ENCODE measurements around the gene SENP1. TPM values are rescaled to one million over a fixed set of nuclear protein-coding genes. Genes with fewer than 3 reads are reported as not detected.

SENP1 gene
- total RNA-seq, 1 experiment from 2014 or later: 41.6 TPM

DNA sequence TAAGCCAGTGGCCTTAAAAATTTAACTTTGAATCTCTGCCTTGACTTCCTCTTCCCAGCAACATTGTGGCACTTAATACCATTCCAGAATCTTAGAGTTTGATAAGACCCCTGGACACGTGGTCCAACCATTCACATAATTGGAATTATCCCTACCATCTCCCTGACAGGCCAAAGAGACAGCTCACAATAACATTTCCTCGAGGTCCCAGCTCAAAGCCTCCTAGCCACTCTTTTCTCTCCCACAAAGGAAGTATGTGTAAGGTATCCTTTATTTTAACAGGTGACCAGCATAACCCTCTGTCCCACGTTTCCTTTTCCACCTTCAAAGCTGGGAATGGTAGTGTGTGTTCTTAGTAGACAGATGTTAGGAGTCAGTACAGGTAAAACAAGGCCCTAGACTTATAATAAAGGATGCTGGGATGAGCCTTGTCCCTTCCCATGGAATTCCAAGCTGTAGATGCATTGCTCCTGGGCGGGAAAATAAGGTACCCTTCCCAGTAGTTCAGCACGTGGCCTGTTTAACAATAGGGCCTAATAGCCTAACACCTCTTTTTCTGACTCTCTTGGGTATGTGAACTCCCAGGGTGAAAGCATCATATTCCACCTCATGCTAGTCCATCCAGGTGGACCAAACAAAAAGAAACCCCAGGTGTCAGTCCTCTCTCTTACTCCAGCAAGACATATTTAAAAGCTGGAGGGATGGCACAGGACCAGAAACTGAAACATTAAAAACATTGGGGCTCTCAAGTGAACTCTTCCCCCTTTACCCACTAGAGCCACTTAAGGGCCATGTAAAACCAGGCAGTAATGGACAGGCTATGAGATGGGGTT, 64.1 kb downstream of the SENP1 start:
- BruUV-seq (replicated peaks): no TSS peak
- H3K9me3 ChIP-seq (ENCODE audit: low read depth, low read length, poor library complexity, severe bottlenecking): no peaks in the 10 kb centered on the region
- intact Hi-C loops (cut with micrococcal nuclease; ENCODE audit: unreplicated experiment): no loop called here
- peaks cover 31% of the 10 kb centered on the region for H3K36me3 ChIP-seq (ENCODE audit: insufficient read depth, low read length, poor library complexity, severe bottlenecking)
- H3K27ac ChIP-seq (ENCODE audit: low read depth, low read length, poor library complexity, severe bottlenecking): no peak overlapping the region
- H3K4me3 ChIP-seq (ENCODE audit: low read depth, low read length, poor library complexity, severe bottlenecking): no peak overlapping the region
- POLR2A ChIA-PET (ENCODE audit: low non-redundant PET): interaction anchor here (0.5 kb wide), 1 partner anchor 1158 kb away, joined by 4 read pairs; no protein-coding TSS in a partner anchor
- no peaks in the 10 kb centered on the region for H3K27me3 ChIP-seq (replicated peaks; ENCODE audit: insufficient read depth, low read depth, low read length, poor library complexity)
- DNase-seq (ENCODE audit: low spot score): no peak
- TF ChIP-seq EZH2 (IDR thresholded peaks at IDR 0.05; ENCODE audit: borderline replicate concordance, low read depth, low read length, poor library complexity, severe bottlenecking): no peak
- TF ChIP-seq, protein P1, sequence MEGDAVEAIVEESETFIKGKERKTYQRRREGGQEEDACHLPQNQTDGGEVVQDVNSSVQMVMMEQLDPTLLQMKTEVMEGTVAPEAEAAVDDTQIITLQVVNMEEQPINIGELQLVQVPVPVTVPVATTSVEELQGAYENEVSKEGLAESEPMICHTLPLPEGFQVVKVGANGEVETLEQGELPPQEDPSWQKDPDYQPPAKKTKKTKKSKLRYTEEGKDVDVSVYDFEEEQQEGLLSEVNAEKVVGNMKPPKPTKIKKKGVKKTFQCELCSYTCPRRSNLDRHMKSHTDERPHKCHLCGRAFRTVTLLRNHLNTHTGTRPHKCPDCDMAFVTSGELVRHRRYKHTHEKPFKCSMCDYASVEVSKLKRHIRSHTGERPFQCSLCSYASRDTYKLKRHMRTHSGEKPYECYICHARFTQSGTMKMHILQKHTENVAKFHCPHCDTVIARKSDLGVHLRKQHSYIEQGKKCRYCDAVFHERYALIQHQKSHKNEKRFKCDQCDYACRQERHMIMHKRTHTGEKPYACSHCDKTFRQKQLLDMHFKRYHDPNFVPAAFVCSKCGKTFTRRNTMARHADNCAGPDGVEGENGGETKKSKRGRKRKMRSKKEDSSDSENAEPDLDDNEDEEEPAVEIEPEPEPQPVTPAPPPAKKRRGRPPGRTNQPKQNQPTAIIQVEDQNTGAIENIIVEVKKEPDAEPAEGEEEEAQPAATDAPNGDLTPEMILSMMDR (conservative IDR thresholded peaks at IDR 0.05; ENCODE audit: low read depth, low read length): no peak
- H3K4me1 ChIP-seq (ENCODE audit: insufficient read depth, low read length, poor library complexity, severe bottlenecking): no peaks in the 10 kb centered on the region
- CTCF ChIA-PET: no interaction called here

- no TSS peak for BruUV-seq (replicated peaks)
- H3K27ac ChIP-seq (ENCODE audit: low read depth, low read length, poor library complexity, severe bottlenecking): no peak overlapping the region
- H3K9me3 ChIP-seq (ENCODE audit: low read depth, low read length, poor library complexity, severe bottlenecking): no peaks in the 10 kb centered on the region
- H3K27me3 ChIP-seq (replicated peaks; ENCODE audit: insufficient read depth, low read depth, low read length, poor library complexity): no peaks in the 10 kb centered on the region
- CTCF ChIA-PET: no interaction called here
- no peak overlapping the region for H3K4me3 ChIP-seq (ENCODE audit: low read depth, low read length, poor library complexity, severe bottlenecking)
- POLR2A ChIA-PET (ENCODE audit: low non-redundant PET): no interaction called here
- intact Hi-C loops (cut with micrococcal nuclease; ENCODE audit: unreplicated experiment): no loop called here
- DNase-seq (ENCODE audit: low spot score): no peak
- H3K36me3 ChIP-seq (ENCODE audit: insufficient read depth, low read length, poor library complexity, severe bottlenecking): peaks cover 17% of the 10 kb centered on the region
- H3K4me1 ChIP-seq (ENCODE audit: insufficient read depth, low read length, poor library complexity, severe bottlenecking): no peaks in the 10 kb centered on the region
- TF ChIP-seq, protein P1 (conservative IDR thresholded peaks at IDR 0.05; ENCODE audit: low read depth, low read length): no peak
- TF ChIP-seq EZH2 (IDR thresholded peaks at IDR 0.05; ENCODE audit: borderline replicate concordance, low read depth, low read length, poor library complexity, severe bottlenecking): no peak
These were observed 65.5 kb downstream of the SENP1 start for GRCh38 chr12:48040354-48040753.

GRCh38 chr12:48039151-48039550, 66.7 kb downstream of the SENP1 start:
- no TSS peak for BruUV-seq (replicated peaks)
- ChIA-PET POLR2A (ENCODE audit: low non-redundant PET) (no interaction called here), CTCF (no interaction called here)
- intact Hi-C loops (cut with micrococcal nuclease; ENCODE audit: unreplicated experiment): no loop called here
- no peaks in the 10 kb centered on the region for H3K9me3 ChIP-seq (ENCODE audit: low read depth, low read length, poor library complexity, severe bottlenecking)
- H3K4me3 ChIP-seq (ENCODE audit: low read depth, low read length, poor library complexity, severe bottlenecking): no peak overlapping the region
- TF ChIP-seq, protein P1 (conservative IDR thresholded peaks at IDR 0.05; ENCODE audit: low read depth, low read length): no peak
- no peak for TF ChIP-seq EZH2 (IDR thresholded peaks at IDR 0.05; ENCODE audit: borderline replicate concordance, low read depth, low read length, poor library complexity, severe bottlenecking)
- peaks cover 11% of the 10 kb centered on the region for H3K36me3 ChIP-seq (ENCODE audit: insufficient read depth, low read length, poor library complexity, severe bottlenecking)
- no peaks in the 10 kb centered on the region for H3K27me3 ChIP-seq (replicated peaks; ENCODE audit: insufficient read depth, low read depth, low read length, poor library complexity)
- no peak for DNase-seq (ENCODE audit: low spot score)
- H3K27ac ChIP-seq (ENCODE audit: low read depth, low read length, poor library complexity, severe bottlenecking): no peak overlapping the region
- H3K4me1 ChIP-seq (ENCODE audit: insufficient read depth, low read length, poor library complexity, severe bottlenecking): no peaks in the 10 kb centered on the region
